GM23248 (cell line): Measurements from ENCODE around the gene MYO1G.

Experiments used
- EZH2 ChIP-seq: fragments of 200-600 bp; sonication (generic); IDR thresholded peaks from 2 replicates; pipeline ENCODE4 v1.6.1; 2018; ENCODE audit warnings: antibody characterized with exemption, mild to moderate bottlenecking; ENCODE audit not compliant: insufficient read depth, poor library complexity, severe bottlenecking
- EZH2phosphoT487 ChIP-seq: fragments of 200-600 bp; sonication (generic); IDR thresholded peaks from 2 replicates; pipeline ENCODE4 v1.6.1; 2018; ENCODE audit warnings: antibody characterized with exemption, moderate library complexity, mild to moderate bottlenecking, low read depth; ENCODE audit not compliant: insufficient read depth

- TF ChIP-seq EZH2: no peak
- TF ChIP-seq EZH2phosphoT487: no peak
These were observed 34.0 kb downstream of the MYO1G start for GRCh38 chr7:44944821-44945220.
